Smooth muscle cell (in vitro differentiated cells): ENCODE data around the gene RCN2. TPM values are rescaled to one million over a fixed set of nuclear protein-coding genes. Genes with fewer than 3 reads are reported as not detected.

Source experiments
- DNase-seq: peaks from one replicate; lab custom pipeline; 2025; ENCODE audit not compliant: unreplicated experiment; lab: John Stamatoyannopoulos, UW
- H2AFZ ChIP-seq: fragments of 200-600 bp; sonication (generic); 2 replicates; pipeline ENCODE4 v1.6.0; 2016; ENCODE audit warnings: antibody characterized with exemption, low read depth, mild to moderate bottlenecking
- H3F3A ChIP-seq: fragments of 200-600 bp; sonication (generic); 2 replicates; pipeline ENCODE4 v1.6.0; 2017; ENCODE audit warnings: antibody characterized with exemption, low read depth
- H3K27ac ChIP-seq: fragments of 200-600 bp; sonication (generic); 2 replicates; pipeline ENCODE4 v1.5.1; 2016; ENCODE audit warnings: low read depth, mild to moderate bottlenecking
- H3K27me3 ChIP-seq: fragments of 200-600 bp; sonication (generic); 2 replicates; pipeline ENCODE4 v1.6.1; 2016; ENCODE audit warnings: low read depth, mild to moderate bottlenecking
- H3K36me3 ChIP-seq: fragments of 200-600 bp; sonication (generic); 2 replicates; pipeline ENCODE4 v1.5.1; 2016; ENCODE audit warnings: low read depth
- H3K4me1 ChIP-seq: fragments of 200-600 bp; sonication (generic); 2 replicates; pipeline ENCODE4 v1.5.1; 2016; ENCODE audit warnings: low read depth
- H3K4me2 ChIP-seq: fragments of 200-600 bp; sonication (generic); 2 replicates; pipeline ENCODE4 v1.6.0; 2016; ENCODE audit warnings: mild to moderate bottlenecking
- H3K4me3 ChIP-seq: fragments of 200-600 bp; sonication (generic); 2 replicates; pipeline ENCODE4 v1.5.1; 2016; ENCODE audit warnings: mild to moderate bottlenecking
- H3K79me2 ChIP-seq: fragments of 200-600 bp; sonication (generic); 2 replicates; pipeline ENCODE4 v1.6.0; 2016; ENCODE audit warnings: low read depth, mild to moderate bottlenecking
- H3K9ac ChIP-seq: fragments of 200-600 bp; sonication (generic); 2 replicates; pipeline ENCODE4 v1.6.0; 2016; ENCODE audit warnings: low read depth
- H3K9me3 ChIP-seq: fragments of 200-600 bp; sonication (generic); replicated peaks from 2 replicates; pipeline ENCODE4 v1.5.1; 2016; ENCODE audit warnings: low read depth
- H4K20me1 ChIP-seq: fragments of 200-600 bp; sonication (generic); 2 replicates; pipeline ENCODE4 v1.6.0; 2016; ENCODE audit warnings: low read depth
- WGBS: methylation state at CpG from one replicate; pipeline ENCODE4 v1.1.7; 2016; ENCODE audit warnings: low lambda C conversion rate; 5-methylcytosine and 5-hydroxymethylcytosine counted together
- polyA plus RNA-seq: library from polyadenylated mRNA; unstranded; fragments of >200 nt; fragmentation: Nextera tagmentation; extraction: Ambion mirVana; gene quantifications from 2 replicates; pipeline ENCODE4 v1.2.1, GENCODE V29; 2016
- total RNA-seq: library from RNA; depleted of rRNA; stranded (reverse); fragments of >200 nt; gene quantifications from 2 replicates; pipeline ENCODE4 v1.2.3, GENCODE V29; 2014
- TF ChIP-seq, protein P1 (sequence below): fragments of 200-600 bp; sonication (generic); IDR thresholded peaks from 2 replicates; pipeline ENCODE4 v1.5.1; 2017; ENCODE audit warnings: borderline replicate concordance, mild to moderate bottlenecking, antibody characterized with exemption; ENCODE audit not compliant: insufficient read depth, poor library complexity, severe bottlenecking

The RCN2 gene
- total and polyA plus RNA-seq, 2 experiments from 2014 or later: 190 to 200 TPM

DNA sequence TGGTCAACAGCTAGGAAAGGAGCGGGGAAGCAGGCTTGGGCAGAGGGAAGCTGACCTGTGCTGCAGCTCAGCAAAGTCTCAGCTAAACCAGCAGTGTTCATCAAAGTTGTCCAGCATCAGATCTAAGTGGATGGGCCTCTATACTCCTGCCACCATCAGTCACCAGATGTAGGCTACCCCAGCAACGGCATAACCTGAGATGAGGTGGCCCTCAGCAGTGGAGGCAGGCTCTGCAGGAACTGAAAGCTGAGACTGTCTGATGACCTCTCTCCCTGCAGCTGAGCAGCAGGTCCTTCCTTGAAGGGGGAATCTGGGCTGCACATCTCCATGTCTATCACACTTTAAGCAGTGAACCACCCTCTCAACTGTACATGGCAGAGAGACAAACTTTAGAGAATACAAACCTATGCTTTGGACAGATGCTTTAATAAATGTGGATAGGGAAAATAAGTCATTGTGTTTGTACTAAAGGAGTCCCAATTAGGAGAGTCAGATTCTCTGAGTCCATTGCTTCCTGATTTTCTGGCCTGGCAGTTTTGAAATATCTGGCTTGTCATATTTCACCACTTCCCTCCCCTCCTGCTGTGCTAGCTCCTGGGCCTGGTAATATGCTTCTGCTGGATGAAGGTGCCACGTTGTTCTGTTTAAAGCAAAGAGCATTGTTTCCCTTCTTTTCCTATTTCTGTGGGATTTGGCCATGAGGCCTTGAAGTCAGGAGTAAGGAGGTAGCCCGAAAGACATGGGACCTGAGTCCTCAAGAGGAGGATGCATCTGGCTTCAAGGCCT is 52.2 kb downstream of the RCN2 start:
- no peak overlapping the region for H3K9ac ChIP-seq
- no peak overlapping the region for H3K4me3 ChIP-seq
- H4K20me1 ChIP-seq: no peaks in the 10 kb centered on the region
- no peak overlapping the region for H3K27ac ChIP-seq
- no peak for DNase-seq
- H3F3A ChIP-seq: no peaks in the 10 kb centered on the region
- H3K4me1 ChIP-seq: peaks cover 4% of the 10 kb centered on the region
- no peak overlapping the region for H2AFZ ChIP-seq
- WGBS: 93% methylated on average over 4 of the region's 4 CpGs
- H3K27me3 ChIP-seq: no peaks in the 10 kb centered on the region
- TF ChIP-seq, protein P1, sequence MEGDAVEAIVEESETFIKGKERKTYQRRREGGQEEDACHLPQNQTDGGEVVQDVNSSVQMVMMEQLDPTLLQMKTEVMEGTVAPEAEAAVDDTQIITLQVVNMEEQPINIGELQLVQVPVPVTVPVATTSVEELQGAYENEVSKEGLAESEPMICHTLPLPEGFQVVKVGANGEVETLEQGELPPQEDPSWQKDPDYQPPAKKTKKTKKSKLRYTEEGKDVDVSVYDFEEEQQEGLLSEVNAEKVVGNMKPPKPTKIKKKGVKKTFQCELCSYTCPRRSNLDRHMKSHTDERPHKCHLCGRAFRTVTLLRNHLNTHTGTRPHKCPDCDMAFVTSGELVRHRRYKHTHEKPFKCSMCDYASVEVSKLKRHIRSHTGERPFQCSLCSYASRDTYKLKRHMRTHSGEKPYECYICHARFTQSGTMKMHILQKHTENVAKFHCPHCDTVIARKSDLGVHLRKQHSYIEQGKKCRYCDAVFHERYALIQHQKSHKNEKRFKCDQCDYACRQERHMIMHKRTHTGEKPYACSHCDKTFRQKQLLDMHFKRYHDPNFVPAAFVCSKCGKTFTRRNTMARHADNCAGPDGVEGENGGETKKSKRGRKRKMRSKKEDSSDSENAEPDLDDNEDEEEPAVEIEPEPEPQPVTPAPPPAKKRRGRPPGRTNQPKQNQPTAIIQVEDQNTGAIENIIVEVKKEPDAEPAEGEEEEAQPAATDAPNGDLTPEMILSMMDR: no peak
- H3K9me3 ChIP-seq: no peaks in the 10 kb centered on the region
- no peaks in the 10 kb centered on the region for H3K36me3 ChIP-seq
- no peaks in the 10 kb centered on the region for H3K79me2 ChIP-seq
- no peak overlapping the region for H3K4me2 ChIP-seq

- Histone ChIP-seq H3K9ac (no peak overlapping the region), H3K4me2 (no peak overlapping the region), H4K20me1 (no peaks in the 10 kb centered on the region), H3K79me2 (no peaks in the 10 kb centered on the region), H2AFZ (no peak overlapping the region), H3K4me3 (no peak overlapping the region), H3K4me1 (peaks cover 4% of the 10 kb centered on the region), H3K36me3 (no peaks in the 10 kb centered on the region), H3K27ac (no peak overlapping the region), H3K9me3 (no peaks in the 10 kb centered on the region), H3K27me3 (no peaks in the 10 kb centered on the region), H3F3A (no peaks in the 10 kb centered on the region)
- TF ChIP-seq, protein P1: no peak
- no peak for DNase-seq
- WGBS: 82% methylated on average over 3 of the region's 3 CpGs
Measured at GRCh38 chr15:76986743-76987142, 55.2 kb downstream of the RCN2 start.

DNA sequence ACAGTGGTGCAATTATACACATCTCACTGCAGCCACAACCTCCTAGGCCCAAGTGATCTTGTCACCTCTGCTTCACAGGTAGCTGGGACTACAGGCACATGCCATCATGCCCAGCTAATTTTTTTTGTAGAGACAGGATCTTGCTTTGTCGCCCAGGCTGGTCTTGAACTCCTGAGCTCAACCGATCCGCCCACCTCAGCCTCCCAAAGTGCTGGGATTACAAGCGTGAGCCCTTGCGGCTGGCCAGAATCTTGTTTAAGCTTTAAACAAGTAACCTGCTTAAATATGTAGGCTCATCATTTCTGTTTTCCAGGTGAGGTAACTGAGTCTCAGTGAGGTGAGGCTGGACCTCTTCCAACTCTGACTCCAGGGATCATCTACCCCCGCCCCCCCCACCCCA is 55.7 kb downstream of the RCN2 start:
- TF ChIP-seq, protein P1: no peak
- Histone ChIP-seq H3K27me3 (no peaks in the 10 kb centered on the region), H3K27ac (no peak overlapping the region), H3K4me2 (no peak overlapping the region), H2AFZ (no peak overlapping the region), H3K4me1 (peaks cover 4% of the 10 kb centered on the region), H4K20me1 (no peaks in the 10 kb centered on the region), H3K36me3 (no peaks in the 10 kb centered on the region), H3K79me2 (no peaks in the 10 kb centered on the region), H3K4me3 (no peak overlapping the region), H3K9me3 (no peaks in the 10 kb centered on the region), H3F3A (no peaks in the 10 kb centered on the region), H3K9ac (no peak overlapping the region)
- 91% methylated on average over 6 of the region's 6 CpGs for WGBS
- DNase-seq: no peak
